ENCODE results near the gene PLCH2. TPM values are rescaled to one million over a fixed set of nuclear protein-coding genes. Genes with fewer than 3 reads are reported as not detected.

PLCH2 gene
- total RNA-seq, 1 experiment from 2014 or later = 7.2 TPM

DNA sequence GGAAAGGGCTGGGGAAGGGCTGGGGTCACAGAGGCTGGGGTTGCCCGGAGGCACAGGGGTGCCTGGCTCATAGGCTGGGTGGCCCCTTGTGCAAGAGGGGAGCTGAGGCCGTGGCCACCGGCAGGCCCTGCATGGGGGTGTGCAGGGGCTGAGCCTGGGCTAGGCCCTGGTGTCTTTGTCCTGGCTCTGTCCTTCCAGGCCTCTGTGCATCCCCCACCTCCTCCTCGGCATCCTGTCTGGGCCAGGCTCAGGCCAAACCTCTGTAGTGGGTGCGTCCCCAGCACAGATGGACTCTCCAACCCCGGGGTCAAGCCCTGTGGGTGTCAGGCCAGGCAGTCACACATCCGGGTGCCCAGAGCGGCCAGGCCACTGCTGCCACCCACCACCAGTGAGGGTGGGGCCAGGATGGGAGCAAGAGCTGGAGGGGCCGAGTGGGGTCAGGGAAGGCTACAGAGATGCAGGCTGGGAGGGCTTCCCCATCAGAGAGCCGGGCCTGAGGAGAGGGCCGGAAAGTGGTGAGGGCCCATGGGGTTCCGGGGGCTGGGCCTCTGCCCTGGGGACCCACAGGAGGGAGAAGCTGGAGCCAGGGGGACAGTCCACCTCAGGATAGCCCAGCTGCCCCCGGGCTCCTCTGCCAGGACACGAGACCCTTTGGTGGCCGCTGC lies 30.9 kb downstream of the PLCH2 start:
- intact Hi-C loops (cut with micrococcal nuclease) = no loop called here
- no peaks in the 10 kb centered on the region for H3K79me2 ChIP-seq (ENCODE audit: low read length)
- H3K4me3 ChIP-seq (ENCODE audit: low read length) = no peak overlapping the region
- ATAC-seq (peak; percentile 29), DNase-seq (no peak)
- no peaks in the 10 kb centered on the region for H3F3A ChIP-seq (ENCODE audit: low read length, unreplicated experiment)
- ChIA-PET CTCF (no interaction called here), POLR2A (ENCODE audit: unreplicated experiment) (interaction anchor here (0.5 kb wide), 1 partner anchor 81 kb away, joined by 3 read pairs; no protein-coding TSS in a partner anchor)
- no peaks in the 10 kb centered on the region for H3K27me3 ChIP-seq (ENCODE audit: low read length)
- no peaks in the 10 kb centered on the region for H3K9me2 ChIP-seq (replicated peaks; ENCODE audit: low read length)
- H4K20me1 ChIP-seq (ENCODE audit: low read length) = no peaks in the 10 kb centered on the region
- no peak overlapping the region for H3K4me2 ChIP-seq (ENCODE audit: low read length)
- no peak overlapping the region for H2AFZ ChIP-seq (ENCODE audit: low read length)
- H3K9me3 ChIP-seq (ENCODE audit: low read length) = no peaks in the 10 kb centered on the region
- no peak overlapping the region for H3K9ac ChIP-seq (ENCODE audit: low read length)
- H3K27ac ChIP-seq (ENCODE audit: low read length) = no peak overlapping the region
- no peak for TF ChIP-seq EZH2 (IDR thresholded peaks at IDR 0.05; ENCODE audit: low read length, unreplicated experiment)
- TF ChIP-seq EZH2phosphoT487 (IDR thresholded peaks at IDR 0.05; ENCODE audit: borderline replicate concordance, low read length) = no peak
- TF ChIP-seq CTCF (conservative IDR thresholded peaks at IDR 0.05; ENCODE audit: low read depth, low read length) = no peak
- H3K4me1 ChIP-seq (ENCODE audit: insufficient read depth, low read length) = no peaks in the 10 kb centered on the region
- TSS peak; percentile 17 for BruUV-seq (replicated peaks)
- peaks cover 41% of the 10 kb centered on the region; the same call in 1 of the 2 replicates for H3K36me3 ChIP-seq (ENCODE audit: low read depth, low read length)

GRCh38 chr1:2507744-2508155 lies 31.7 kb downstream of the PLCH2 start:
- H3K9ac ChIP-seq (ENCODE audit: low read length) = no peak overlapping the region
- CTCF ChIA-PET = no interaction called here
- peaks cover 43% of the 10 kb centered on the region; the same call in 1 of the 2 replicates for H3K36me3 ChIP-seq (ENCODE audit: low read depth, low read length)
- POLR2A ChIA-PET (ENCODE audit: unreplicated experiment) = no interaction called here
- no peaks in the 10 kb centered on the region for H3K9me2 ChIP-seq (replicated peaks; ENCODE audit: low read length)
- ATAC-seq (no peak), DNase-seq (no peak)
- H3K79me2 ChIP-seq (ENCODE audit: low read length) = no peaks in the 10 kb centered on the region
- no peaks in the 10 kb centered on the region for H3K9me3 ChIP-seq (ENCODE audit: low read length)
- H3K4me1 ChIP-seq (ENCODE audit: insufficient read depth, low read length) = no peaks in the 10 kb centered on the region
- intact Hi-C loops (cut with micrococcal nuclease) = no loop called here
- H3K4me3 ChIP-seq (ENCODE audit: low read length) = no peak overlapping the region
- no TSS peak for BruUV-seq (replicated peaks)
- no peaks in the 10 kb centered on the region for H3F3A ChIP-seq (ENCODE audit: low read length, unreplicated experiment)
- TF ChIP-seq EZH2 (IDR thresholded peaks at IDR 0.05; ENCODE audit: low read length, unreplicated experiment) (no peak), CTCF (conservative IDR thresholded peaks at IDR 0.05; ENCODE audit: low read depth, low read length) (no peak), EZH2phosphoT487 (IDR thresholded peaks at IDR 0.05; ENCODE audit: borderline replicate concordance, low read length) (no peak)
- H2AFZ ChIP-seq (ENCODE audit: low read length) = no peak overlapping the region
- H3K27me3 ChIP-seq (ENCODE audit: low read length) = no peaks in the 10 kb centered on the region
- H3K27ac ChIP-seq (ENCODE audit: low read length) = no peak overlapping the region
- H3K4me2 ChIP-seq (ENCODE audit: low read length) = no peak overlapping the region
- no peaks in the 10 kb centered on the region for H4K20me1 ChIP-seq (ENCODE audit: low read length)

DNA sequence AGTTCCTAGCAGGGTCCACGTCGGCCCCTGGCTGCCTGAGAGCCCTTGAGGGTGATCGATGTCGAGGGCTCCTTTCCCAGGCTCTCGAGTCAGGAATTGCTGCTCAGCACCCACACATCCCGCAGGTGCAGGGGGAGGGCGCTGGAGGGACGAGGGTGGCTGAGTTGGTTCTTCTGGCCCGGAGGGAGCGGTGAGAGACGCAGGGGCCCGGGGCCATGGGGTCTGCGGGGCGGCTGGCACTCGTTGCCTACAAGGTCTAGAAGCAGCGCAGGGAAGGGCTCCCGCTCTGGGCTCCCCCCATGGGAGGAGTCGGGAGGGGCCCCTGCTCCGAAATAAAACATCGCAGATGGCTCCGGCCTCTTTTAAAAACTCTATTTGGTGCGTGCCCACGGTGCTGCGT lies 32.1 kb downstream of the PLCH2 start:
- H3K4me1 ChIP-seq (ENCODE audit: insufficient read depth, low read length) = no peaks in the 10 kb centered on the region
- H3F3A ChIP-seq (ENCODE audit: low read length, unreplicated experiment) = no peaks in the 10 kb centered on the region
- ChIA-PET POLR2A (ENCODE audit: unreplicated experiment) (no interaction called here), CTCF (no interaction called here)
- intact Hi-C loops (cut with micrococcal nuclease) = no loop called here
- DNase-seq = no peak
- no peak for TF ChIP-seq EZH2 (IDR thresholded peaks at IDR 0.05; ENCODE audit: low read length, unreplicated experiment)
- no peak for TF ChIP-seq CTCF (conservative IDR thresholded peaks at IDR 0.05; ENCODE audit: low read depth, low read length)
- TF ChIP-seq EZH2phosphoT487 (IDR thresholded peaks at IDR 0.05; ENCODE audit: borderline replicate concordance, low read length) = no peak
- no peaks in the 10 kb centered on the region for H3K79me2 ChIP-seq (ENCODE audit: low read length)
- BruUV-seq (replicated peaks) = no TSS peak
- no peaks in the 10 kb centered on the region for H4K20me1 ChIP-seq (ENCODE audit: low read length)
- H3K27me3 ChIP-seq (ENCODE audit: low read length) = no peaks in the 10 kb centered on the region
- no peaks in the 10 kb centered on the region for H3K9me2 ChIP-seq (replicated peaks; ENCODE audit: low read length)
- H3K27ac ChIP-seq (ENCODE audit: low read length) = no peak overlapping the region
- no peak overlapping the region for H3K9ac ChIP-seq (ENCODE audit: low read length)
- H3K4me2 ChIP-seq (ENCODE audit: low read length) = no peak overlapping the region
- ATAC-seq = no peak
- H3K36me3 ChIP-seq (ENCODE audit: low read depth, low read length) = peaks cover 47% of the 10 kb centered on the region; the same call in 1 of the 2 replicates
- no peak overlapping the region for H2AFZ ChIP-seq (ENCODE audit: low read length)
- H3K9me3 ChIP-seq (ENCODE audit: low read length) = no peaks in the 10 kb centered on the region
- no peak overlapping the region for H3K4me3 ChIP-seq (ENCODE audit: low read length)

Data from PC-3 (cell line).